HG03097 (cell line): ENCODE measurements around the gene PPP2R2C.

Experiments used
- ATAC-seq: cut with Tn5 transposase; IDR thresholded peaks from one replicate; pipeline ENCODE4 v1.9.1; 2021; ENCODE audit not compliant: unreplicated experiment, low FRiP score

Gene PPP2R2C

GRCh38 chr4:6350646-6351045 lies 121.8 kb downstream of the PPP2R2C start:
- ATAC-seq, result no peak

- ATAC-seq, result no peak
Observed at GRCh38 chr4:6349896-6350603, 122.4 kb downstream of the PPP2R2C start.

GRCh38 chr4:6348408-6348807 lies 124.0 kb downstream of the PPP2R2C start:
- ATAC-seq, result no peak

- ATAC-seq, result no peak
Observed at GRCh38 chr4:6347511-6348045, 124.8 kb downstream of the PPP2R2C start.

- ATAC-seq, result no peak
Observed at GRCh38 chr4:6346373-6347110, 125.9 kb downstream of the PPP2R2C start.

- no peak for ATAC-seq
Observed at GRCh38 chr4:6345866-6346265, 126.5 kb downstream of the PPP2R2C start.

GRCh38 chr4:6345096-6345830 lies 127.2 kb downstream of the PPP2R2C start:
- ATAC-seq, result no peak

- no peak for ATAC-seq
Observed at GRCh38 chr4:6343939-6344408, 128.4 kb downstream of the PPP2R2C start.

GRCh38 chr4:6342530-6343293 lies 129.7 kb downstream of the PPP2R2C start:
- ATAC-seq, result no peak

GRCh38 chr4:6341696-6342095 lies 130.7 kb downstream of the PPP2R2C start:
- ATAC-seq, result no peak

GRCh38 chr4:6340446-6341015 lies 131.9 kb downstream of the PPP2R2C start:
- no peak for ATAC-seq

GRCh38 chr4:6339818-6340445 lies 132.5 kb downstream of the PPP2R2C start:
- no peak for ATAC-seq

- ATAC-seq, result no peak
Observed at GRCh38 chr4:6338951-6339817, 133.2 kb downstream of the PPP2R2C start.

GRCh38 chr4:6338175-6338950 lies 134.1 kb downstream of the PPP2R2C start:
- no peak for ATAC-seq

- no peak for ATAC-seq
Observed at GRCh38 chr4:6337331-6337935, 135.0 kb downstream of the PPP2R2C start.

GRCh38 chr4:6336166-6336565 lies 136.2 kb downstream of the PPP2R2C start:
- ATAC-seq, result no peak

GRCh38 chr4:6335040-6335590 lies 137.3 kb downstream of the PPP2R2C start:
- no peak for ATAC-seq
